ENCODE measurements around the gene CCDC33.

The CCDC33 gene

GRCh38 chr15:74315626-74316025, 79.5 kb downstream of the CCDC33 start:
- peak overlapping the region; percentile 12; the same call in 1 of the 2 replicates for H3K27ac ChIP-seq (ENCODE audit: extremely low read depth, low read depth, low read length)
- CTCF ChIA-PET, result interaction anchor here (0.6 to 2.1 kb wide), 8 partner anchors 8 to 310 kb away, joined by 3 to 10 read pairs (median 4); no protein-coding TSS in a partner anchor
- H3K9me3 ChIP-seq (ENCODE audit: control insufficient read depth, insufficient read depth, low read depth, low read length), result no peaks in the 10 kb centered on the region
- H3K36me3 ChIP-seq (ENCODE audit: control insufficient read depth in 2 of 2, insufficient read depth in 1 of 2, low read length in 2 of 2), result no peaks in the 10 kb centered on the region
- POLR2A ChIA-PET, result interaction anchor here (0.6 to 1.3 kb wide), 3 partner anchors 113 to 380 kb away, joined by 3 to 4 read pairs (median 3); partner anchors contain the start of gene STRA6
- no peak overlapping the region for H3K4me3 ChIP-seq (ENCODE audit: low read depth, low read length)
- peaks cover 30% of the 10 kb centered on the region for H3K4me1 ChIP-seq (ENCODE audit: control insufficient read depth, insufficient read depth, low read length)
- TF ChIP-seq SCRT1 (tag by site-specific recombination; IDR thresholded peaks at IDR 0.05; ENCODE audit: borderline replicate concordance), result no peak
- TF ChIP-seq PRDM10 (tag by site-specific recombination; IDR thresholded peaks at IDR 0.05), result peak; percentile 89
- TF ChIP-seq ZNF555 (tag by site-specific recombination; conservative IDR thresholded peaks at IDR 0.05), result no peak
- TF ChIP-seq ZBTB49 (tag by site-specific recombination; IDR thresholded peaks at IDR 0.05; ENCODE audit: low read depth), result no peak
- TF ChIP-seq ZNF16 (tag by site-specific recombination; IDR thresholded peaks at IDR 0.05; ENCODE audit: low read depth), result no peak

GRCh38 chr15:74316141-74316540, 80.0 kb downstream of the CCDC33 start:
- TF ChIP-seq ZNF558 (tag by site-specific recombination; IDR thresholded peaks at IDR 0.05), result no peak
- TF ChIP-seq KLF17 (tag by site-specific recombination; IDR thresholded peaks at IDR 0.05), result peak; percentile 58; the same call in 1 of the 2 replicates
- Histone ChIP-seq H3K36me3 (ENCODE audit: control insufficient read depth in 2 of 2, insufficient read depth in 1 of 2, low read length in 2 of 2) (no peaks in the 10 kb centered on the region), H3K9me3 (ENCODE audit: control insufficient read depth, insufficient read depth, low read depth, low read length) (no peaks in the 10 kb centered on the region), H3K4me3 (ENCODE audit: low read depth, low read length) (no peak overlapping the region), H3K27ac (ENCODE audit: extremely low read depth, low read depth, low read length) (no peak overlapping the region), H3K4me1 (ENCODE audit: control insufficient read depth, insufficient read depth, low read length) (peaks cover 30% of the 10 kb centered on the region)
- ChIA-PET POLR2A (interaction anchor here (0.7 kb wide), 1 partner anchor 128 kb away, joined by 4 read pairs; no protein-coding TSS in a partner anchor), CTCF (interaction anchor here (0.6 to 16.8 kb wide), 7 partner anchors 9 to 310 kb away, joined by 4 to 301 read pairs (median 8); no protein-coding TSS in a partner anchor)

- Histone ChIP-seq H3K9me3 (ENCODE audit: control insufficient read depth, insufficient read depth, low read depth, low read length) (no peaks in the 10 kb centered on the region), H3K27ac (ENCODE audit: extremely low read depth, low read depth, low read length) (peak overlapping the region; percentile 71), H3K4me1 (ENCODE audit: control insufficient read depth, insufficient read depth, low read length) (peaks cover 20% of the 10 kb centered on the region), H3K36me3 (ENCODE audit: control insufficient read depth in 2 of 2, insufficient read depth in 1 of 2, low read length in 2 of 2) (no peaks in the 10 kb centered on the region), H3K4me3 (ENCODE audit: low read depth, low read length) (no peak overlapping the region)
- CTCF ChIA-PET, result interaction anchor here (0.6 to 16.8 kb wide), 8 partner anchors 9 to 348 kb away, joined by 3 to 301 read pairs (median 4); no protein-coding TSS in a partner anchor
- POLR2A ChIA-PET, result interaction anchor here (0.6 to 1.1 kb wide), 4 partner anchors 11 to 228 kb away, joined by 3 to 4 read pairs (median 4); no protein-coding TSS in a partner anchor
- TF ChIP-seq HOXC10 (CRISPR knock-in tag; IDR thresholded peaks at IDR 0.05) (no peak), ZNF639 (tag by site-specific recombination; IDR thresholded peaks at IDR 0.05) (peak; percentile 62), ZNF391 (tag by site-specific recombination; IDR thresholded peaks at IDR 0.05; ENCODE audit: borderline replicate concordance, low read depth) (peak; percentile 71), EGR2 (tag by site-specific recombination; IDR thresholded peaks at IDR 0.05; ENCODE audit: low read depth) (no peak; the same call in 1 of the 2 replicates), TRIM28 (IDR thresholded peaks at IDR 0.05; ENCODE audit: borderline replicate concordance, low read length) (no peak), PATZ1 (tag by site-specific recombination; IDR thresholded peaks at IDR 0.05) (peak; percentile 98), ZNF221 (tag by site-specific recombination; IDR thresholded peaks at IDR 0.05; ENCODE audit: borderline replicate concordance) (no peak), ZIC2 (tag by site-specific recombination; IDR thresholded peaks at IDR 0.05) (peak; percentile 99), HOXD13 (CRISPR knock-in tag; IDR thresholded peaks at IDR 0.05; ENCODE audit: borderline replicate concordance) (no peak)
These were observed 81.8 kb downstream of the CCDC33 start for GRCh38 chr15:74317820-74318375.
